Fibroblast of mammary gland (primary cell): ENCODE results near the gene LIM2.

ENCODE experiments used
- DNase-seq: peaks from one replicate; pipeline ENCODE4 v3.0.0-alpha.2; 2010; ENCODE audit warnings: low read depth
- H3K4me3 ChIP-seq: 2 replicates; pipeline ENCODE4 v1.5.1; 2011; ENCODE audit warnings: low read depth, mild to moderate bottlenecking, low read length, moderate library complexity; ENCODE audit not compliant: control insufficient read depth
- TF ChIP-seq, protein P1 (sequence below): conservative IDR thresholded peaks from 2 replicates; pipeline ENCODE4 v1.5.1; 2011; ENCODE audit warnings: low read depth, low read length, inconsistent platforms; ENCODE audit not compliant: control insufficient read depth, insufficient read depth

The LIM2 gene

DNA sequence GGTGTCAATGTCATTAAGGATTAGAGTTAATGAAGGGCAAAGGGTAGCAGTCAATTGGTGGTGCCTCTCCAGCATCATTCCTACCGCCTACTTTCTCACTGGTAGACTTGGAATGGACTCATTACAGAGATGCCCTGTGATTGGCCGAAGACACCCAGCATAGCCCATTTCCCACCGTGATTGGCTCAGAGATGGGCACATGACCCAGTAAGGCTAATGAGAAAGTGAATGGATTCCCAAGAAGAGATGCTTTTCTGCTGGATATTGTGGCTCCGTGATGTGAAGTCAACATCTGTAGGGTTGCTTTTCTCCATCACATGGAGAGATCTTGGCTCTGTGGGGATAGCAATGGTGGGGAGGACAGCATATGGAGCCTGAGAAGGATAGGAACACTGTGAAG is 57.4 kb downstream of the LIM2 start:
- no peak for DNase-seq
- TF ChIP-seq, protein P1, sequence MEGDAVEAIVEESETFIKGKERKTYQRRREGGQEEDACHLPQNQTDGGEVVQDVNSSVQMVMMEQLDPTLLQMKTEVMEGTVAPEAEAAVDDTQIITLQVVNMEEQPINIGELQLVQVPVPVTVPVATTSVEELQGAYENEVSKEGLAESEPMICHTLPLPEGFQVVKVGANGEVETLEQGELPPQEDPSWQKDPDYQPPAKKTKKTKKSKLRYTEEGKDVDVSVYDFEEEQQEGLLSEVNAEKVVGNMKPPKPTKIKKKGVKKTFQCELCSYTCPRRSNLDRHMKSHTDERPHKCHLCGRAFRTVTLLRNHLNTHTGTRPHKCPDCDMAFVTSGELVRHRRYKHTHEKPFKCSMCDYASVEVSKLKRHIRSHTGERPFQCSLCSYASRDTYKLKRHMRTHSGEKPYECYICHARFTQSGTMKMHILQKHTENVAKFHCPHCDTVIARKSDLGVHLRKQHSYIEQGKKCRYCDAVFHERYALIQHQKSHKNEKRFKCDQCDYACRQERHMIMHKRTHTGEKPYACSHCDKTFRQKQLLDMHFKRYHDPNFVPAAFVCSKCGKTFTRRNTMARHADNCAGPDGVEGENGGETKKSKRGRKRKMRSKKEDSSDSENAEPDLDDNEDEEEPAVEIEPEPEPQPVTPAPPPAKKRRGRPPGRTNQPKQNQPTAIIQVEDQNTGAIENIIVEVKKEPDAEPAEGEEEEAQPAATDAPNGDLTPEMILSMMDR, result no peak
- no peak overlapping the region for H3K4me3 ChIP-seq
